Measurements from ENCODE around the gene CKS2.

DNA sequence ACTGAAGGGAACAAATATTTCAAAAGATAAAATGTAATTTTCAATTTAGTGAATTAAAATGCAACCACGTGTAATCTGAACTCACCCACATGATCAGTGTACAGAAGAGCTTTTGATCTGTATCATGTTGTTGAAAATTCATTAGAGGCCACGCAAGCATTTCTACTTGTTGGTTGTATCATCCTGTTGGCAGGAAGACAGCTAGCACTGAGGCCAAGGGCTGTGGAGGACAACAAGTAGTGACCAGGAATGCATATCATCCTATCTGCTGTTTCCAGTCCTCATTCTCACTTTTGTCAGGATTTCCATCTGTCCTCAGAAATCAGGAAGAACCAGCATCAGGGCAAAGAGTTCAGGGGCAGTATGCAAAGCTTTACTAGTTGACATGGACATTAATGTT lies 29.9 kb upstream of the CKS2 start:
- TF ChIP-seq CSDC2 (CRISPR knock-in tag; IDR thresholded peaks at IDR 0.05) (no peak), ISL1 (CRISPR knock-in tag; IDR thresholded peaks at IDR 0.05) (no peak), ZC3H10 (CRISPR knock-in tag; IDR thresholded peaks at IDR 0.05) (no peak)
- TF ChIP-seq, protein P1, sequence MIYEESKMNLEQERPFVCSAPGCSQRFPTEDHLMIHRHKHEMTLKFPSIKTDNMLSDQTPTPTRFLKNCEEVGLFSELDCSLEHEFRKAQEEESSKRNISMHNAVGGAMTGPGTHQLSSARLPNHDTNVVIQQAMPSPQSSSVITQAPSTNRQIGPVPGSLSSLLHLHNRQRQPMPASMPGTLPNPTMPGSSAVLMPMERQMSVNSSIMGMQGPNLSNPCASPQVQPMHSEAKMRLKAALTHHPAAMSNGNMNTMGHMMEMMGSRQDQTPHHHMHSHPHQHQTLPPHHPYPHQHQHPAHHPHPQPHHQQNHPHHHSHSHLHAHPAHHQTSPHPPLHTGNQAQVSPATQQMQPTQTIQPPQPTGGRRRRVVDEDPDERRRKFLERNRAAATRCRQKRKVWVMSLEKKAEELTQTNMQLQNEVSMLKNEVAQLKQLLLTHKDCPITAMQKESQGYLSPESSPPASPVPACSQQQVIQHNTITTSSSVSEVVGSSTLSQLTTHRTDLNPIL (CRISPR knock-in tag; IDR thresholded peaks at IDR 0.05; ENCODE audit: low read depth) = no peak
- TF ChIP-seq, protein P2, sequence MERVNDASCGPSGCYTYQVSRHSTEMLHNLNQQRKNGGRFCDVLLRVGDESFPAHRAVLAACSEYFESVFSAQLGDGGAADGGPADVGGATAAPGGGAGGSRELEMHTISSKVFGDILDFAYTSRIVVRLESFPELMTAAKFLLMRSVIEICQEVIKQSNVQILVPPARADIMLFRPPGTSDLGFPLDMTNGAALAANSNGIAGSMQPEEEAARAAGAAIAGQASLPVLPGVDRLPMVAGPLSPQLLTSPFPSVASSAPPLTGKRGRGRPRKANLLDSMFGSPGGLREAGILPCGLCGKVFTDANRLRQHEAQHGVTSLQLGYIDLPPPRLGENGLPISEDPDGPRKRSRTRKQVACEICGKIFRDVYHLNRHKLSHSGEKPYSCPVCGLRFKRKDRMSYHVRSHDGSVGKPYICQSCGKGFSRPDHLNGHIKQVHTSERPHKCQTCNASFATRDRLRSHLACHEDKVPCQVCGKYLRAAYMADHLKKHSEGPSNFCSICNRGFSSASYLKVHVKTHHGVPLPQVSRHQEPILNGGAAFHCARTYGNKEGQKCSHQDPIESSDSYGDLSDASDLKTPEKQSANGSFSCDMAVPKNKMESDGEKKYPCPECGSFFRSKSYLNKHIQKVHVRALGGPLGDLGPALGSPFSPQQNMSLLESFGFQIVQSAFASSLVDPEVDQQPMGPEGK (CRISPR knock-in tag; IDR thresholded peaks at IDR 0.05; ENCODE audit: borderline replicate concordance) = no peak

Measured in SK-N-SH treated with all-trans-retinoic acid at 6 μM for 48 hours (cell line).